HFF-Myc (cell line): ENCODE results near the gene ZNF841.

Source experiments
- DNase-seq: peaks from one replicate; pipeline ENCODE4 v3.0.0-alpha.2; 2011; ENCODE audit warnings: low read depth; ENCODE audit errors: extremely low read depth
- H3K4me3 ChIP-seq: replicated peaks from 2 replicates; pipeline ENCODE4 v1.5.1; 2011; ENCODE audit warnings: low read depth, mild to moderate bottlenecking, control low read depth, low read length
- TF ChIP-seq, protein P1 (sequence below): IDR thresholded peaks from 2 replicates; pipeline ENCODE4 v1.5.1; 2012; ENCODE audit warnings: mild to moderate bottlenecking, low read depth, low read length, control low read depth; ENCODE audit errors: missing control alignments

The ZNF841 gene

GRCh38 chr19:52095172-52096014 is at the start of gene ZNF841:
TSS of gene ZNF841 (minus strand) at chr19:52095765. CDS start at chr19:52084801, 10,964 bp downstream.
- TF ChIP-seq, protein P1, sequence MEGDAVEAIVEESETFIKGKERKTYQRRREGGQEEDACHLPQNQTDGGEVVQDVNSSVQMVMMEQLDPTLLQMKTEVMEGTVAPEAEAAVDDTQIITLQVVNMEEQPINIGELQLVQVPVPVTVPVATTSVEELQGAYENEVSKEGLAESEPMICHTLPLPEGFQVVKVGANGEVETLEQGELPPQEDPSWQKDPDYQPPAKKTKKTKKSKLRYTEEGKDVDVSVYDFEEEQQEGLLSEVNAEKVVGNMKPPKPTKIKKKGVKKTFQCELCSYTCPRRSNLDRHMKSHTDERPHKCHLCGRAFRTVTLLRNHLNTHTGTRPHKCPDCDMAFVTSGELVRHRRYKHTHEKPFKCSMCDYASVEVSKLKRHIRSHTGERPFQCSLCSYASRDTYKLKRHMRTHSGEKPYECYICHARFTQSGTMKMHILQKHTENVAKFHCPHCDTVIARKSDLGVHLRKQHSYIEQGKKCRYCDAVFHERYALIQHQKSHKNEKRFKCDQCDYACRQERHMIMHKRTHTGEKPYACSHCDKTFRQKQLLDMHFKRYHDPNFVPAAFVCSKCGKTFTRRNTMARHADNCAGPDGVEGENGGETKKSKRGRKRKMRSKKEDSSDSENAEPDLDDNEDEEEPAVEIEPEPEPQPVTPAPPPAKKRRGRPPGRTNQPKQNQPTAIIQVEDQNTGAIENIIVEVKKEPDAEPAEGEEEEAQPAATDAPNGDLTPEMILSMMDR = no peak
- peak within 1 kb of the TSS; percentile 94 for H3K4me3 ChIP-seq
- DNase-seq = peak; percentile 71

- H3K4me3 ChIP-seq = no peak overlapping the region
- DNase-seq = no peak
- TF ChIP-seq, protein P1 = no peak
These were observed 46.5 kb upstream of the ZNF841 start for GRCh38 chr19:52142001-52142595.

- no peak for DNase-seq
- no peak overlapping the region for H3K4me3 ChIP-seq
- TF ChIP-seq, protein P1 = no peak
These were observed 45.6 kb upstream of the ZNF841 start for GRCh38 chr19:52141203-52141602.

DNA sequence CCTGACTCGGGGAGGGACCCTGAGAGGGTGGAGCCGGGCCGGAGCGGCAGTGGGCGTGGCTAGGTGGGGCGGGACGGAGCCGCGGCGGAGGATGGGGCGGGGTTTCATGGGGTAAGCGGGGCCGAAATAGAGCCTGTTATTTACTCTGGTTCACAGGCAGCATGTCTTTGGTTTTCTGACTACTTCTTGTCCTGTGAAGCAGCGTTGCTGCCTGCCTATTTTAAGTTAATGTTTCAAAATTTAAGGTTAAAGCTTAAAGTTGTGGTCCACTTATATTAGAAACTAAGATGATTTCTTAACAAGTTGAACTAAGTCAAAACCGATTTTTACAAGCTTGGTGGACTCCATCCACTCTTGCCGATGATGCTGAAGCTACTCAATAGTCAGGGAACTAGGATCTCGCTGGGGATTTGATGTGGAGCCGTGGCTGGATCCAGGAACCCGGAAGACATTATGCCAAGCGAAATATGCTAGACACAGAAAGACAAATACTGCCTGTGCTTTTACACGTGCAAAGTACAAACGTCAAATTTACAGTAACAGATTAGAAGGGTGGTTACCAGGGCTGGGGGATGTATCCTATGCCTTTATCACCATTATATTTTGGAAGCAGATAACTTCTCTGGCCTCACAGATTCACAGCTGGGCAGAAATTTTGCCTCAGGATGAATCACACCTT is 44.6 kb upstream of the ZNF841 start:
- no peak for DNase-seq
- TF ChIP-seq, protein P1 = no peak
- peak overlapping the region; percentile 95 for H3K4me3 ChIP-seq

DNA sequence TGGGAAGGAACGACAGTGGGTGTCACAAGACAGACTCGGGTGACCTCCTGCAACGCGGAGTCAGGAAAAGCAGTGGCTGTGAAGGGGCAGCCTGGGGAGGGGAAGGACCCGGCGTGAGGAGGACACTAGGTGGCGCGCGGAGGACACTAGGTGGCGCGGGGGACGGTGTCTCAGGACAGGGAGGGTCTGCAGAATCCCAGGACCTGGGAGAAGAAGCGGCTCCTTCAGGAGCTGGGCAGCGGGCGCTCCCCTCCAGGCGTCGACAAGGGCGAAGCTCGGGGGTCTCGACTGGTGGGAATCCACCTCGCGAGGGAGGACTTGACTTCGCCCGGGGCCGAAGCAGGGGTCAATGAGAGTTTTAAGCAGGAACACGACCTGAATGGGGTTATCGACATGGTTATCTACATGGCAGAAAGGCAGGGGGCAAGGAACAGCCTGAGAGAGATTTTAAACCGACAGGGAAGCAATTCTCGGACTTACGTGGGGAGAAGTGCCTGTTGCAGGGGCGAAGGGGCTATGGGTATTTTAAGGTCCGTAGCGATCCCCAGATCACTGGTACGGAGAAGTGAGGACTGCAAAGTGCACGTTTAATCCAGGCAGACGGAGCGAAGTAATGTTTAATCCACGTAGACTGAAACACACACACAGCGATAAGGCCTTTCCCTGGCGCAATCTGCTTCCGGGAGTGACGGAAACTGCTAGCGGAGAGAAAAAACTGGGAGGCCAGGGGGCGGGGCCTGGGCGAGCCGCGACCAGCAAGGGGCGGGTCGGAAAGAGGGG is 43.9 kb upstream of the ZNF841 start, which contains the start of gene ZNF616:
TSS of gene ZNF616 (minus strand) at position 687 of the 780 bp plus-strand sequence. CDS start 9,426 bp downstream, outside the sequence.
- peak; percentile 77 for DNase-seq
- TF ChIP-seq, protein P1 = peak; percentile 74
- peak within 1 kb of the TSS; percentile 95 for H3K4me3 ChIP-seq

GRCh38 chr19:52138983-52139251 is 43.4 kb upstream of the ZNF841 start:
- TF ChIP-seq, protein P1 = no peak
- DNase-seq = no peak
- H3K4me3 ChIP-seq = peak overlapping the region; percentile 95
